ENCODE data around the gene MS4A1.
"Not testable (repeated sequence)": the region's sequence is repeated elsewhere in the genome, so short reads cannot be mapped to it uniquely, and the experiment has no call there.

MS4A1 gene

DNA sequence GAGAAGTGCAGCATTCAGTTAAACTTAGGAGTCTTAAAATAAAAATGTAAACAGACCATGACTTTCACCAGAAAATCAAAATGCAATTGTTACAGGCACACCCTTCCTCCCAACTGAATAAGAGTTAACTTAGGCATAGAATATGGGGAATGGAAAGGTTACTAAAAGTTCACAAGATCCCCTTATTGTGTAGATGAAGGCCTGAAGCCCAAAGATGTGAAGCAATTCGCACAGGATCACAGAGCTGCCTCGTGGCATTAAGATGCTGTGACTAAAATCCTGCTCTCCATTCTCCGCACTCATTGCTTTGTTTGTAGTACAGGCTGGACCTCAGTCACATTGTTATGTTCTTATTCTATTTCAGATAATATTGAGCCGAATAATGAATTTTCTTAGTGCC is 22.2 kb upstream of the MS4A1 start:
- no peaks in the 10 kb centered on the region for H3K27me3 ChIP-seq (replicated peaks; ENCODE audit: control insufficient read depth, insufficient read depth, low read length)
- no peak for DNase-seq (ENCODE audit: extremely low read depth, insufficient read length)
- H3K4me3 ChIP-seq (replicated peaks; ENCODE audit: low read depth, low read length), result no peak overlapping the region
- H3K36me3 ChIP-seq (ENCODE audit: control insufficient read depth, insufficient read depth, low read length), result no peaks in the 10 kb centered on the region
- TF ChIP-seq, protein P1, sequence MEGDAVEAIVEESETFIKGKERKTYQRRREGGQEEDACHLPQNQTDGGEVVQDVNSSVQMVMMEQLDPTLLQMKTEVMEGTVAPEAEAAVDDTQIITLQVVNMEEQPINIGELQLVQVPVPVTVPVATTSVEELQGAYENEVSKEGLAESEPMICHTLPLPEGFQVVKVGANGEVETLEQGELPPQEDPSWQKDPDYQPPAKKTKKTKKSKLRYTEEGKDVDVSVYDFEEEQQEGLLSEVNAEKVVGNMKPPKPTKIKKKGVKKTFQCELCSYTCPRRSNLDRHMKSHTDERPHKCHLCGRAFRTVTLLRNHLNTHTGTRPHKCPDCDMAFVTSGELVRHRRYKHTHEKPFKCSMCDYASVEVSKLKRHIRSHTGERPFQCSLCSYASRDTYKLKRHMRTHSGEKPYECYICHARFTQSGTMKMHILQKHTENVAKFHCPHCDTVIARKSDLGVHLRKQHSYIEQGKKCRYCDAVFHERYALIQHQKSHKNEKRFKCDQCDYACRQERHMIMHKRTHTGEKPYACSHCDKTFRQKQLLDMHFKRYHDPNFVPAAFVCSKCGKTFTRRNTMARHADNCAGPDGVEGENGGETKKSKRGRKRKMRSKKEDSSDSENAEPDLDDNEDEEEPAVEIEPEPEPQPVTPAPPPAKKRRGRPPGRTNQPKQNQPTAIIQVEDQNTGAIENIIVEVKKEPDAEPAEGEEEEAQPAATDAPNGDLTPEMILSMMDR (IDR thresholded peaks at IDR 0.05; ENCODE audit: insufficient read depth, low read length, poor library complexity, severe bottlenecking), result no peak

DNA sequence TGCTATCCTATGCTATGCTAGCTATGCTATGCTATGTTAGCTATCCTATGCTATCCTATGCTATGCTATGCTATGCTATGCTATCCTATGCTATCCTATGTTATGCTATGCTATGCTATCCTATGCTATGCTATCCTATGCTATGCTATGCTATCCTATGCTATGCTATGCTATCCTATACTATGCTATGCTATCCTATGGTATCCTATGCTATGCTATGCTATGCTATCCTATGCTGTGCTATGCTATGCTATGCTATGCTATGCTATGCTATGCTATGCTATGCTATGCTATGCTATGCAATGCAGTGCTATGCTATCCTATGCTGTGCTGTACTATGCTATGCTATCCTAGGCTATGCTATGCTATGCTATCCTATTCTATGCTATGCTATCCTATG is 8.6 kb upstream of the MS4A1 start:
- TF ChIP-seq, protein P1 (IDR thresholded peaks at IDR 0.05; ENCODE audit: insufficient read depth, low read length, poor library complexity, severe bottlenecking), result no peak
- no peaks in the 10 kb centered on the region for H3K27me3 ChIP-seq (replicated peaks; ENCODE audit: control insufficient read depth, insufficient read depth, low read length)
- DNase-seq (ENCODE audit: extremely low read depth, insufficient read length), result no peak
- H3K36me3 ChIP-seq (ENCODE audit: control insufficient read depth, insufficient read depth, low read length), result no peaks in the 10 kb centered on the region
- H3K4me3 ChIP-seq (replicated peaks; ENCODE audit: low read depth, low read length), result no peak overlapping the region

DNA sequence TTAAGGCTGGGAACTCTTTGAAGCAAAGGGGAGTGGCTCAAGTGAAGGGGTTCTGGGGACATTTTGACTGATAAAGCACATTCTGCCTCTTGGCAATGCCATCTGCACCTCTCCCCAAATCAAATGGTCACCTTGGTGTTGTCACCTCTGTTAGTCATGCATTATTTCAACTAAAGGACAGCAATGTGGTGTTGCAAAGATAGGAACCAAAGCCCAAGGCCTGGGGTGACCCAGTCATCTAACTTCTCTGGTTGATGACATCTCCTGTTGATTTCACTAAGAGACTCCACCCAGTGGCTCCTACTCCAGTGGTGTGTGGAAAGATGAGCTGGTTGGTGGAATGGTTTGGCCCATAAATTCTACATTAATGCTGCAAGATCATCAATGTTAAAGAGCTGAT is 7.8 kb upstream of the MS4A1 start:
- Histone ChIP-seq H3K36me3 (ENCODE audit: control insufficient read depth, insufficient read depth, low read length) (no peaks in the 10 kb centered on the region), H3K27me3 (replicated peaks; ENCODE audit: control insufficient read depth, insufficient read depth, low read length) (no peaks in the 10 kb centered on the region), H3K4me3 (replicated peaks; ENCODE audit: low read depth, low read length) (no peak overlapping the region)
- no peak for DNase-seq (ENCODE audit: extremely low read depth, insufficient read length)
- TF ChIP-seq, protein P1 (IDR thresholded peaks at IDR 0.05; ENCODE audit: insufficient read depth, low read length, poor library complexity, severe bottlenecking), result no peak

DNA sequence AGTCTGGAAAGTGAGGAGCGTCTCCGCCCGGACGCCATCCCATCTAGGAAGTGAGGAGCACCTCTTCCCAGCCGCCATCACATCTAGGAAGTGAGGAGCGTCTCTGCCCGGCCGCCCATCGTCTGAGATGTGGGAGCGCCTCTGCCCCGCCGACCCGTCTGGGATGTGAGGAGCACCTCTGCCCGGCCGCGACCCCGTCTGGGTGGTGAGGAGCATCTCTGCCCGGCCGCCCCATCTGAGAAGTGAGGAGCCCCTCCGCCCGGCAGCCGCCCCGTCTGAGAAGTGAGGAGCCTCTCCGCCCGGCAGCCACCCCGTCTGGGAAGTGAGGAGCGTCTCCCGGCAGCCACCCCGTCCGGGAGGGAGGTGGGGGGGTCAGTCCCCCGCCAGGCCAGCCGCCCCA is 4.5 kb upstream of the MS4A1 start:
- H3K4me3 ChIP-seq (replicated peaks; ENCODE audit: low read depth, low read length); DNase-seq (ENCODE audit: extremely low read depth, insufficient read length); H3K27me3 ChIP-seq (replicated peaks; ENCODE audit: control insufficient read depth, insufficient read depth, low read length); H3K36me3 ChIP-seq (ENCODE audit: control insufficient read depth, insufficient read depth, low read length): not testable (repeated sequence)

DNA sequence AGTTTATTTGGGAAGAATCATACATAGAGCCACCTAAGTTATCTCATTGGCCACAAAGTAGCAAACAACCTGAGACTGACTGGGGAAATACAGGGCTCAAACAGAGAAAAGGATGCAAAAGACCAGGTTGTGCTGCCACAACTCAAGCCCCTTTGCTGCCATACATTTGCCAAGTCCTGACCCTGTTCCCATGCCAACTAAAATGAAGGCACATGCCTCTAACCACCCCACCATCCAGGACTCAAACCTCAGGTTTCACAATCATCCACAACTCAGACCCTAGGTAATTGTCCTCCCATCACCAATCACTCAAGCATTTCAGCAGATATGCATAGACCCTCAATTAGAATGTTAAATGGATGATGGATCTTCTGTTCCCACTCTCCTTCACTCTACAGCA is 1.4 kb upstream of the MS4A1 start:
- TF ChIP-seq, protein P1 (IDR thresholded peaks at IDR 0.05; ENCODE audit: insufficient read depth, low read length, poor library complexity, severe bottlenecking), result no peak
- DNase-seq (ENCODE audit: extremely low read depth, insufficient read length), result peak; percentile 22
- no peaks in the 10 kb centered on the region for H3K36me3 ChIP-seq (ENCODE audit: control insufficient read depth, insufficient read depth, low read length)
- H3K27me3 ChIP-seq (replicated peaks; ENCODE audit: control insufficient read depth, insufficient read depth, low read length), result no peaks in the 10 kb centered on the region
- no peak overlapping the region for H3K4me3 ChIP-seq (replicated peaks; ENCODE audit: low read depth, low read length)

DNA sequence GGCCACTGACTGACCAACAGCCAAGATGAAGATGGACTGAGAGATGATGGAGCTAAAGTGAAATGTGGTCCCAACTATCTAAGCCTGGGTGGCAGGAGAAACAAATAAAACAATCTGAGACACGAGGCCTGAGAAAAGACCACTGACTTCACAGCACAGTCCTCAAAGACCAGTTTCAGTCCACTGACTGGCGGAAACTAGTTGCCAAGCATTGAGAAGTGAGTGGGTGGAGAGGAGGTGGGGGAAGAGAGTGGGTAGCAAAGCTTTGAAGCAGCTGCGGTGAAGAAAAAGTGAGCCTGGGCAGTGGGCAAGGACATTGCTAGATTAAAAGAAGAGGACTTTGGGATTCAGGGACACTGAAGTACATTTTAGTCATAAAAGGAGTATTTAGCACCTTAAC is 1.9 kb downstream of the MS4A1 start:
- Histone ChIP-seq H3K27me3 (replicated peaks; ENCODE audit: control insufficient read depth, insufficient read depth, low read length) (no peaks in the 10 kb centered on the region), H3K36me3 (ENCODE audit: control insufficient read depth, insufficient read depth, low read length) (peaks cover 12% of the 10 kb centered on the region), H3K4me3 (replicated peaks; ENCODE audit: low read depth, low read length) (peak overlapping the region; percentile 84)
- TF ChIP-seq, protein P1 (IDR thresholded peaks at IDR 0.05; ENCODE audit: insufficient read depth, low read length, poor library complexity, severe bottlenecking), result no peak
- DNase-seq (ENCODE audit: extremely low read depth, insufficient read length), result peak; percentile 53

Measured in GM06990 (cell line).